ENCODE results near the gene TRAK2.
"Not testable (repeated sequence)": the region's sequence is repeated elsewhere in the genome, so short reads cannot be mapped to it uniquely, and the experiment has no call there.

The TRAK2 gene

GRCh38 chr2:201448061-201448460 is 3.2 kb downstream of the TRAK2 start:
- DNase-seq (ENCODE audit: low read depth) = no peak
- no peak for TF ChIP-seq POLR2A (IDR thresholded peaks at IDR 0.05; ENCODE audit: extremely low read depth, insufficient read length)
- TF ChIP-seq, protein P1, sequence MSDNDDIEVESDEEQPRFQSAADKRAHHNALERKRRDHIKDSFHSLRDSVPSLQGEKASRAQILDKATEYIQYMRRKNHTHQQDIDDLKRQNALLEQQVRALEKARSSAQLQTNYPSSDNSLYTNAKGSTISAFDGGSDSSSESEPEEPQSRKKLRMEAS (IDR thresholded peaks at IDR 0.05; ENCODE audit: low read depth, low read length) = no peak
- H3K4me3 ChIP-seq (ENCODE audit: low read depth, low read length) = no peak overlapping the region

DNA sequence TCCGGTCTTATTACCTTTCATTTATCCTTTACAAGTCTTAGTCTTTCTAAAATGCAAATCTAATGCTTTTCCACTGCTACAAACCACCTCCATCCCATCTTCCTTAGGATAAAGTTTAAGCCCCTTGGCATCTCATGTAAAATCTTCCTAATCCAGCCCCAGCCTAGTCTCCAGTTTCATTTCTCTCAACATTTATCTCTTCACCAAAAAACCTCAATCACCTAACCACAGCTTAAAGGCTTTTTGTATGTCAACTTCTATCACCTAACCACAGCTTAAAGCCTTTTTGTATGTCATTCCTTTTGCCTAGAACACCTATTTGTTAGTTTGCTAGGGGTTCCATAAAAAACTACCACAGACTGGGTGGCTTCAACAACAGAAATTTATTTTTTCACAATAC is 4.2 kb downstream of the TRAK2 start:
- no peak overlapping the region for H3K4me3 ChIP-seq (ENCODE audit: low read depth, low read length)
- no peak for TF ChIP-seq MYC (IDR thresholded peaks at IDR 0.05; ENCODE audit: low read depth, low read length)
- DNase-seq (ENCODE audit: low read depth) = no peak

GRCh38 chr2:201444746-201445465 is 6.4 kb downstream of the TRAK2 start:
- H3K4me3 ChIP-seq (ENCODE audit: low read depth, low read length) = no peak overlapping the region
- TF ChIP-seq MYC (IDR thresholded peaks at IDR 0.05; ENCODE audit: low read depth, low read length) (no peak), POLR2A (IDR thresholded peaks at IDR 0.05; ENCODE audit: extremely low read depth, insufficient read length) (no peak)
- TF ChIP-seq, protein P1 (IDR thresholded peaks at IDR 0.05; ENCODE audit: low read depth, low read length) = no peak
- TF ChIP-seq, protein P2, sequence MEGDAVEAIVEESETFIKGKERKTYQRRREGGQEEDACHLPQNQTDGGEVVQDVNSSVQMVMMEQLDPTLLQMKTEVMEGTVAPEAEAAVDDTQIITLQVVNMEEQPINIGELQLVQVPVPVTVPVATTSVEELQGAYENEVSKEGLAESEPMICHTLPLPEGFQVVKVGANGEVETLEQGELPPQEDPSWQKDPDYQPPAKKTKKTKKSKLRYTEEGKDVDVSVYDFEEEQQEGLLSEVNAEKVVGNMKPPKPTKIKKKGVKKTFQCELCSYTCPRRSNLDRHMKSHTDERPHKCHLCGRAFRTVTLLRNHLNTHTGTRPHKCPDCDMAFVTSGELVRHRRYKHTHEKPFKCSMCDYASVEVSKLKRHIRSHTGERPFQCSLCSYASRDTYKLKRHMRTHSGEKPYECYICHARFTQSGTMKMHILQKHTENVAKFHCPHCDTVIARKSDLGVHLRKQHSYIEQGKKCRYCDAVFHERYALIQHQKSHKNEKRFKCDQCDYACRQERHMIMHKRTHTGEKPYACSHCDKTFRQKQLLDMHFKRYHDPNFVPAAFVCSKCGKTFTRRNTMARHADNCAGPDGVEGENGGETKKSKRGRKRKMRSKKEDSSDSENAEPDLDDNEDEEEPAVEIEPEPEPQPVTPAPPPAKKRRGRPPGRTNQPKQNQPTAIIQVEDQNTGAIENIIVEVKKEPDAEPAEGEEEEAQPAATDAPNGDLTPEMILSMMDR (IDR thresholded peaks at IDR 0.05; ENCODE audit: low read depth, low read length) = no peak
- no peak for DNase-seq (ENCODE audit: low read depth)

DNA sequence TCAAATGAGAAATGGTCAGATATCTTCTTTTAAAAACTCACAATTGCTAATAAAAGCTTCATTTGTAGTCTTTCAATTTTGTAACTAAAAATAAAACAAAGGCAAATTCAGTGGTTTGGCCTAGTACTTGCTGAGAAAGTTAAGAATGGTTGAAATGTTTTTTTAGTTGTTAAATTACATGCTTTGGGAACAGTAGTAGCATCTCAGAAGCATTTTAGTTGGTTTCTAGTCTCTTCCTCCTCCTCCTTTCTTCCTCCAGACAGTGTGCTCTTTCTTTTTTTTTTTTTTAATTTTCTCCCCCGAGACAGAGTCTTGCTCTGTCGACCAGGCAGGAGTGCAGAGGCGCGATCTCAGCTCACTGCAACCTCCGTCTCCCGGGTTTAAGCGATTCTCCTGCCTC is 9.8 kb downstream of the TRAK2 start:
- DNase-seq (ENCODE audit: low read depth) = no peak
- TF ChIP-seq, protein P2 (IDR thresholded peaks at IDR 0.05; ENCODE audit: low read depth, low read length) = no peak
- TF ChIP-seq MYC (IDR thresholded peaks at IDR 0.05; ENCODE audit: low read depth, low read length) (no peak), POLR2A (IDR thresholded peaks at IDR 0.05; ENCODE audit: extremely low read depth, insufficient read length) (no peak)
- TF ChIP-seq, protein P1 (IDR thresholded peaks at IDR 0.05; ENCODE audit: low read depth, low read length) = no peak
- no peak overlapping the region for H3K4me3 ChIP-seq (ENCODE audit: low read depth, low read length)

DNA sequence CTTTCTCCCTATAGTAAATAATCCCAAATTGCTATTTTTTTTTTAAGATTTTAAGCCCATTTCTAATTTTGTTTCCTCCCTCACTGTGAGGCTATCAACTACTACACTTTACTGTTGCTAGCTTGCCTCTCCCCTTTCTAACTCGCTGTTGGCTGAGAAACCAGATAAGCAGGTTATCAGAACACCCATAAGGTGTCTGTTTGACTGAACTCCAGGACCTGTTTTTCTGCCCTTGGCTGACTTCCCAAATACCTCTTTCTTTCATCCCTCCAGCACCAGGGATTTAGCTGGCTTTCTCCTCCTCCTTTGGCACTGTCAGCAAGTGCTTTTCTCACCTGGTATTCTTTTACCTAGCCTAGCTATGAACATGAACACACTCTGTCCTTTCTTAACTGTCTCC is 11.1 kb downstream of the TRAK2 start:
- no peak overlapping the region for H3K4me3 ChIP-seq (ENCODE audit: low read depth, low read length)
- TF ChIP-seq POLR2A (IDR thresholded peaks at IDR 0.05; ENCODE audit: extremely low read depth, insufficient read length) (no peak), MYC (IDR thresholded peaks at IDR 0.05; ENCODE audit: low read depth, low read length) (no peak)
- TF ChIP-seq, protein P1 (IDR thresholded peaks at IDR 0.05; ENCODE audit: low read depth, low read length) = no peak
- TF ChIP-seq, protein P2 (IDR thresholded peaks at IDR 0.05; ENCODE audit: low read depth, low read length) = no peak
- DNase-seq (ENCODE audit: low read depth) = no peak

DNA sequence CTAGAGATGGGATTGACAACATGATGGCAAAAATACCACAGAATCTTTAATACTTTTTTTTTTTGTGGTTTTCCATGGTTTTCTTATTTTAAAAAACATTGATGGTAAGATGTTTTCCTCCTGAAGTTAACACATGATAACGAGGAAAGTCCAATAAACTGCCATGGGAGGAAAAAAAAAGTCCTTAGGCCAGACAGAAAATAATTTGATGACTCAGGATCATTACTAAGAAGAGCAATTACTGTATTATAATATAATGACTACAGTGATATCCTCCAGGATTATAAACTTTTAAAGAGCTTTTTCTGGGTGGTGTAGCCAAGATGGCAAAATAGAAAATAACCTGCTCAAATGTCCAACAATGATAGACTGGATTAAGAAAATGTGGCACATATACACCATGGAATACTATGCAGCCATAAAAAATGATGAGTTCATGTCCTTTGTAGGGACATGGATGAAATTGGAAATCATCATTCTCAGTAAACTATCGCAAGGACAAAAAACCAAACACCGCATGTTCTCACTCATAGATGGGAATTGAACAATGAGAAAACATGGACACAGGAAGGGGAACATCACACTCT is 11.8 kb downstream of the TRAK2 start:
- DNase-seq (ENCODE audit: low read depth); H3K4me3 ChIP-seq (ENCODE audit: low read depth, low read length): not testable (repeated sequence)

GRCh38 chr2:201436141-201436540 is 15.1 kb downstream of the TRAK2 start:
- TF ChIP-seq, protein P1 (IDR thresholded peaks at IDR 0.05; ENCODE audit: low read depth, low read length) = no peak
- TF ChIP-seq POLR2A (IDR thresholded peaks at IDR 0.05; ENCODE audit: extremely low read depth, insufficient read length) (no peak), MYC (IDR thresholded peaks at IDR 0.05; ENCODE audit: low read depth, low read length) (no peak)
- TF ChIP-seq, protein P2 (IDR thresholded peaks at IDR 0.05; ENCODE audit: low read depth, low read length) = no peak
- DNase-seq (ENCODE audit: low read depth) = no peak
- no peak overlapping the region for H3K4me3 ChIP-seq (ENCODE audit: low read depth, low read length)
